AG08396 (cell line): ENCODE data around the gene PRH1.

ENCODE experiments used
- DNase-seq: peaks from one replicate; pipeline ENCODE4 v3.0.0; 2012; ENCODE audit warnings: low spot score, mixed read lengths

The PRH1 gene

DNA sequence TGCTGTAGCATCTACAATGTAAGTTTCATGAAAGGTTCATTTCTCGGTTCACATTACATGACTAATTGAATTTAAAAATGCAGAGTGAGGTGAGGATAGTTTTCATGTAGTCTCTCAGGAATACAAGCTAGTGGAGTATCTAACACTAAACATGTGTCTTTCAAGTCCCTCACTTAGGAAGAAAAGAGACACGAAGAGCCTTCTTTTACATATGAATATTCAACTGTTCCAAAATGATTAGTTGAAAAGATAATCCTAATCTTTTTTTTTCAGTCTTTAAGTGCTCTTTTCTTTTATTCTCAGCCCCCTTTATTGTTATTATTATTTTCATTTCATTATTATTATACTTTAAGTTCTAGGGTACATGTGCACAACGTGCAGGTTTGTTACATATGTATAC is 45.6 kb downstream of the PRH1 start:
- DNase-seq: no peak
